Thyroid gland (tissue), 4 donors: ENCODE data around the gene EPHX1. TPM values are rescaled to one million over a fixed set of nuclear protein-coding genes. Genes with fewer than 3 reads are reported as not detected.

ENCODE experiments used
- DNase-seq, 2 donors: peaks; one replicate each; pipeline ENCODE4 v3.0.0-alpha.2; 2019
- H3K27ac ChIP-seq, 3 donors: fragments of 200-600 bp; sonication (generic); 1 replicate in 2 of 3; 2 replicates in 1 of 3; pipeline ENCODE4 v1.5.1; 2016 to 2019; ENCODE audit warnings: mild to moderate bottlenecking in 1 of 3, moderate library complexity in 1 of 3
- H3K27me3 ChIP-seq: fragments of 200-600 bp; sonication (generic); one replicate; pipeline ENCODE4 v1.5.1; 2019
- H3K36me3 ChIP-seq, 2 donors: fragments of 200-600 bp; sonication (generic); one replicate each; pipeline ENCODE4 v1.5.1; 2016 to 2019
- H3K4me1 ChIP-seq, 2 donors: fragments of 200-600 bp; sonication (generic); one replicate each; pipeline ENCODE4 v1.5.1; 2017 to 2019
- H3K4me3 ChIP-seq, 3 donors: fragments of 200-600 bp; sonication (generic); replicated peaks in 1 of 3; 1 replicate in 2 of 3; 2 replicates in 1 of 3; pipeline ENCODE4 v1.5.1; 2016; ENCODE audit warnings: mild to moderate bottlenecking in 1 of 3
- H3K9me3 ChIP-seq: fragments of 200-600 bp; sonication (generic); one replicate; pipeline ENCODE4 v1.5.1; 2017
- POLR2A ChIP-seq, 2 donors: fragments of 450-650 bp; IDR thresholded peaks; one replicate each; pipeline ENCODE4 v1.6.1; 2017; ENCODE audit warnings: antibody characterized with exemption in 2 of 2, mild to moderate bottlenecking in 2 of 2, moderate library complexity in 1 of 2
- WGBS, 2 donors: methylation state at CpG; one replicate each; pipeline ENCODE4 v1.1.5; 2017; 5-methylcytosine and 5-hydroxymethylcytosine counted together
- intact Hi-C: fragments of 100-400 bp; cut with DNase I; formaldehyde crosslinking; loops from one replicate; pipeline ENCODE4 v1.15.1; 2023
- total RNA-seq, 4 donors: library from RNA; depleted of rRNA; stranded (reverse); fragments of >200 nt; gene quantifications; one replicate each; pipeline ENCODE4 v1.2.3, GENCODE V29; 2016
- TF ChIP-seq, protein P1 (sequence below), 6 experiments: fragments of 200-600 bp in 3 of 6; fragments of 450-650 bp in 3 of 6; sonication (generic) in 3 of 6; IDR thresholded peaks; one replicate each; pipeline ENCODE4 v1.5.1; 2016 to 2019; ENCODE audit warnings: antibody characterized with exemption in 6 of 6, mild to moderate bottlenecking in 2 of 6, inconsistent platforms in 1 of 6, moderate library complexity in 1 of 6

Gene EPHX1
- total RNA-seq, 4 donors from 2014 or later: 297 to 533 (median 441) TPM

DNA sequence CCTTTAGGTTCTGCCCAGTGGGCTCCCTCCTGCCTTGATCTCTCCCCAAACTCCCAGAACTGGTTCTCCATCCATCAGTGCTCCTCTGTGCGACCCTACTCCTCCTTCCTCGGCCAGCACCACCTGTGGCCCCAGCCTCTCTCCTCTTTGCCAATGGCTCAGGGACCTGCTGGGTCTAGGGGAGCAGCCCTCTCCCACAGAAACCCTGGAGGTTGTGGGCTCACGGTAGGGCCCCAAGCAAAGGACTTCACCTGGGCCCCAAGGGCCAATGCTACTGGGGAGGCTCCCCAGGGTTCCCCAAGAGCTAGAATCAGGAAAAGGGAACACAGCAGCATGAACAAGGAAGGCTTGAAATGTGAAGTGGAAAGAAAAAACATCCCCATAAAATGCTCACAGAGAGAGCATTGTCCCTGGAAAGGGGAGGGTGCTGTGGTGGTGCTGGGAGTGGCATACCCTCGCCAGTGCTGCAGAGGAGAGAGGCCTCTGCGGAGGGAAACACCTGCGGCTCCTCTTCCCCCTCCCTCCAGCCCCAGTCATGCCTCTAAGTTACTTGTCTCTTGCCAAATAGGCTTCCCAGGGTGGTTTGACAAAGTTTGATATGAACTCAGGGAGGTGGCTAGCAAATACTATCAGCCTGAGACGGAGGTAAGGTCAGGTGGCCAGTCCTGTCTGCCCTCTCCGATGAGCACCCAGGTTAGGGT lies 69.7 kb downstream of the EPHX1 start:
- Histone ChIP-seq H3K27ac (peak overlapping the region in 1 of 3 donors; percentile 36), H3K36me3 (peaks cover 8% of the 10 kb centered on the region in 2 donors), H3K4me1 (peaks cover 16 to 42% of the 10 kb centered on the region in 2 donors), H3K4me3 (no peak overlapping the region), H3K27me3 (no peaks in the 10 kb centered on the region), H3K9me3 (no peaks in the 10 kb centered on the region)
- WGBS, 2 donors: 71 to 80% methylated on average over 8 of the region's 8 CpGs
- intact Hi-C loops: loop anchor here (10.0 kb wide), 1 partner anchor 65 kb away; the partner anchor contains the start of gene EPHX1
- TF ChIP-seq, protein P1, sequence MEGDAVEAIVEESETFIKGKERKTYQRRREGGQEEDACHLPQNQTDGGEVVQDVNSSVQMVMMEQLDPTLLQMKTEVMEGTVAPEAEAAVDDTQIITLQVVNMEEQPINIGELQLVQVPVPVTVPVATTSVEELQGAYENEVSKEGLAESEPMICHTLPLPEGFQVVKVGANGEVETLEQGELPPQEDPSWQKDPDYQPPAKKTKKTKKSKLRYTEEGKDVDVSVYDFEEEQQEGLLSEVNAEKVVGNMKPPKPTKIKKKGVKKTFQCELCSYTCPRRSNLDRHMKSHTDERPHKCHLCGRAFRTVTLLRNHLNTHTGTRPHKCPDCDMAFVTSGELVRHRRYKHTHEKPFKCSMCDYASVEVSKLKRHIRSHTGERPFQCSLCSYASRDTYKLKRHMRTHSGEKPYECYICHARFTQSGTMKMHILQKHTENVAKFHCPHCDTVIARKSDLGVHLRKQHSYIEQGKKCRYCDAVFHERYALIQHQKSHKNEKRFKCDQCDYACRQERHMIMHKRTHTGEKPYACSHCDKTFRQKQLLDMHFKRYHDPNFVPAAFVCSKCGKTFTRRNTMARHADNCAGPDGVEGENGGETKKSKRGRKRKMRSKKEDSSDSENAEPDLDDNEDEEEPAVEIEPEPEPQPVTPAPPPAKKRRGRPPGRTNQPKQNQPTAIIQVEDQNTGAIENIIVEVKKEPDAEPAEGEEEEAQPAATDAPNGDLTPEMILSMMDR (IDR thresholded peaks at IDR 0.05): no peak
- TF ChIP-seq POLR2A (IDR thresholded peaks at IDR 0.05): no peak
- DNase-seq: no peak

DNA sequence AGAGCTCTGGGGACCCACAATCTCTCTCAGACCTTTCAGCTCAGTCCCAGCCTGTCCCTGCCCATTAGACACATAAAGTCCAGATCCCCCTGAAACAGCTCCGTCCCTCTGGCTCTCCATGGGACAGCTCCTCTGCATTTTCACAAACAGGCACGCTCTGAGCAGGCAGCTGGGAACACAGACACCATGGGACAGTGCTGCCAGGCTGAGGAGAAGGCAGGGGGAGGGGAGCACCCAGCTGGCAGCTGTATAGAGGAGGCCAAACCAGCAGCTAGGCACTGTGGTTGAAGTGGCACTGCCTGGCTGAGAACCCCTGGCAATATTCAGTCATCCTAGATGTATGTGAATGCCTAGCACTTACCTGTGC lies 70.3 kb downstream of the EPHX1 start:
- Histone ChIP-seq H3K4me1 (peaks cover 16 to 42% of the 10 kb centered on the region in 2 donors), H3K36me3 (peaks cover 4 to 8% of the 10 kb centered on the region in 2 donors), H3K4me3 (no peak overlapping the region), H3K27me3 (no peaks in the 10 kb centered on the region), H3K27ac (peak overlapping the region in 1 of 3 donors; percentile 92), H3K9me3 (no peaks in the 10 kb centered on the region)
- intact Hi-C loops: loop anchor here (10.0 kb wide), 1 partner anchor 65 kb away; the partner anchor contains the start of gene EPHX1
- peak; percentile 20 to 35 for DNase-seq
- WGBS, 2 donors: 95 to 100% methylated on average over 1 to 2 of the region's 2 CpGs
- TF ChIP-seq POLR2A (IDR thresholded peaks at IDR 0.05): no peak
- TF ChIP-seq, protein P1 (IDR thresholded peaks at IDR 0.05): no peak

DNA sequence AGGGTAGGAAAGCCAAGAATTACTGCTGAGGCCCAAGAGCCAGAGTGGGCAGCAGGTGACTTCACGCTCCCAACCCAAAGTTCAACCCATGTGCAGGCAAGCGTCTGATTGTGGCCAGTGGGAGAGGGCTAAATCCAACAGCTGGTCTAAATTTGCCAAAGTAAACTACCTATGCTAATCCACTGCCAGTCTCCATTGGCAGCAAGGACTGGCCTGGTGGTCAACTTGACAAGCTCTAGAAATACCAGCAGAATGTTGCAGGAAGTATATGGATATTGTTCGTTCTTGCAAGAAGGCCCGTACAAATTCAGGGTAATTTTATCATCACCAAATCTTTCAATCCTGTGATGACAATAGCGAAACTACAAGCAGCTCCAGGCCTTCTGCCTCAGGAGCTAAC lies 70.7 kb downstream of the EPHX1 start:
- H3K27ac ChIP-seq: peak overlapping the region in 1 of 3 donors; percentile 92
- H3K4me1 ChIP-seq: peaks cover 16 to 42% of the 10 kb centered on the region in 2 donors
- no peaks in the 10 kb centered on the region for H3K9me3 ChIP-seq
- no peaks in the 10 kb centered on the region for H3K27me3 ChIP-seq
- peaks cover 0 to 5% of the 10 kb centered on the region in 2 donors for H3K36me3 ChIP-seq
- H3K4me3 ChIP-seq: no peak overlapping the region
- peak in 1 of 2 donors; percentile 26 for DNase-seq
- intact Hi-C loops: loop anchor here (10.0 kb wide), 1 partner anchor 66 kb away; the partner anchor contains the start of gene EPHX1
- no peak for TF ChIP-seq POLR2A (IDR thresholded peaks at IDR 0.05)
- TF ChIP-seq, protein P1 (IDR thresholded peaks at IDR 0.05): no peak
- WGBS, 2 donors: 70 to 72% methylated on average over 5 of the region's 5 CpGs

DNA sequence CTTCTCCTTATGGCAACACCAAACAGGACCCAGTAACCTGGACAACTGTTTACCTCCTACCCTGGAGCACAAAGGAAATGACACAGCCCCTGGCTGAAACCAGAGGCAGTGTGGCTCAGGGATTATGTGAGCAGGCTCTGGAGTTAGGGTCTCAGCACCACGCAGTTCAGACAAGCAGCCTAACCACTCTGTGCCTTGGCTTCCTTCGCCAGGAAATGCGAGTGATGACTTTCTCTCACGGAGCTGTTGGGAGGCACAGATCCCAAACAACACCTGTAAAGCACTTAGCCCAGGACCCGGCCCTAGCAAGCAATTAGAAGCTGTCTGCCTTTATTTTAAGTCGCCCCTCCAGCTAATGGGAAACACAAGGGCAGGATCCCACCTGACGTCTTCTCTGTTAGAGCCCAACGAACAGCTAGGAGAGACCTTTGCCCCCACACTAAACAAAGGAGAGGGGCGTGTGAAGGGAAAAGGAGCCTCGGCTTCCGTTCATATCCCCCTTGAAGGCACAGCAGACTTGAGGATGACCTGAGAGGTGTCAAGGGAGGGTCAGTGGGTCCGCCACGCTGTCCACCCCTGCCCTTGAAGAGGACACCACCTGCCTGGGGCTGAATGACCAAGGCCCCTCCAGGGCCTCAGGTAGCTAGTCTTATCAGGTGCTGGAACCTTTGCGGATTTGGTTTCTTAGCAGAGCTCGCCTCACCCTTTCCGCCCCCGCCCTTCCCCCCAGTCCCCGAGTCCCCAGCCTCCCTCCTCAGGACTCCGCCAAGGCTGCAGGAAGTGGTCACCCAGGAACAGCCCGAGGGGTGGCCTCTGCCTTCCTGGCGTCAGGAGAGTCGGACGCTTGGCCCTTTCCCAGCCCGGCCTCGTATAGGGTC lies 71.4 kb downstream of the EPHX1 start:
- 30 to 34% methylated on average over 12 to 16 of the region's 25 CpGs for WGBS, 2 donors
- no peaks in the 10 kb centered on the region for H3K27me3 ChIP-seq

DNA sequence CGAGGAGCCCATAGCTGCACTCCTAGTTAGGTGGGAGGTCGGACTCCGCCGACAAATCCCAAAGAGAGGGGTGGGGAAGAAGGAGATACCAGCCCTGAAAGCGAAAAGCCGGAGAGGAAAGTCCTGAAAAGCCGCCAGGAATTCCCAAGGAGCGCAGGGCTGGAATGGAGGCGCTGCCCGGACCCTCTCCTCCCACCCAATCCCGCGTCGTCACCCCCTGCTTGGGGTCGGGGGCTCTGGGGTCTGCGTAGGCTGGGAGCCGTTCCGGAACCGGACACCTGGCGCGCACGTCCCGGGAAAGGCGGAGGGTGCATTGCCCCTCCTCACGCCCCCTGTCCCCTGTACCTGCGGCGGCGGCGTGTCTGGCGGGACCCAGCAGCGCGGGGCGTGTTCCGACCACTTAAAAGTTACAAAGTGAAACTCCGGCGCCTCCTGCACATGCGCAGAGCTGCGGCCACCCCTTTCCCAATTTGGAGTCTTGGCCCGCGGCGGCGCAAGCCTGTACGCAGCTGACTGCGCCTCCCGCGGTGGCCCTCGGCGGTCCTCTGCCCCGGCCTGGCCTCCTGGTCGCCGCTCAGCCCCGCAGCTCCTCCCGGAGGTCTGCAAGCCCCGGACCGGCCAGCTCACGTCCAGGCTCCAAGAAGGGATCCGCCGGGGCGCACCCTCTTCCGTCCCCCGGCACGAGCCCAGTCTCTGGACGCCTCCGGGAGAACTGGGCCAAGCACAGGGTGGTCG lies 72.2 kb downstream of the EPHX1 start, which contains the start of gene TMEM63A:
Gene TMEM63A, minus strand, starts transcription at position 422 of the 735 bp plus-strand sequence. CDS start 4,800 bp downstream, outside the sequence.
- DNase-seq: peak; percentile 95
- TF ChIP-seq POLR2A (IDR thresholded peaks at IDR 0.05): peak; percentile 4 to 92
- TF ChIP-seq, protein P1 (IDR thresholded peaks at IDR 0.05): peak in 5 of 6 experiments; percentile 19 to 60 (median 27)
- Histone ChIP-seq H3K4me3 (peak within 1 kb of the TSS; percentile 66 to 96 (median 70)), H3K27ac (peak within 1 kb of the TSS; percentile 75 to 92 (median 83)), H3K27me3 (no peaks in the 10 kb centered on the region), H3K9me3 (no peaks in the 10 kb centered on the region), H3K4me1 (peaks cover 16 to 42% of the 10 kb centered on the region in 2 donors), H3K36me3 (no peaks in the 10 kb centered on the region)
- intact Hi-C loops: loop anchor here (10.0 kb wide), 1 partner anchor 67 kb away; the partner anchor contains the start of gene EPHX1
- 0 to 2% methylated on average over 12 to 14 of the region's 64 CpGs for WGBS, 2 donors

More for the DNA sequence above, 71.4 kb downstream of the EPHX1 start:
- DNase-seq: peak; percentile 59 to 62
- intact Hi-C loops: loop anchor here (10.0 kb wide), 1 partner anchor 67 kb away; the partner anchor contains the start of gene EPHX1
- Histone ChIP-seq H3K4me1 (peaks cover 16 to 42% of the 10 kb centered on the region in 2 donors), H3K27ac (peak overlapping the region; percentile 75 to 92 (median 83)), H3K4me3 (peak overlapping the region; percentile 66 to 96 (median 70)), H3K9me3 (no peaks in the 10 kb centered on the region), H3K36me3 (peaks cover 0 to 5% of the 10 kb centered on the region in 2 donors)
- TF ChIP-seq POLR2A (IDR thresholded peaks at IDR 0.05): no peak
